Stimulated activated naive CD8-positive, alpha-beta T cell treated with anti-CD3 and anti-CD28 coated beads, Interleukin-15, Interleukin-2, amounts not matched to agents 100 ng/mL and 50 ng/mL, for 24 hours (primary cell): ENCODE measurements around the gene ATCAY.

Source experiments
- H3K27ac Mint-ChIP-seq: one replicate; pipeline ENCODE4 v1.8.0; 2021; ENCODE audit warnings: mild to moderate bottlenecking, mixed read lengths
- H3K27me3 Mint-ChIP-seq: one replicate; pipeline ENCODE4 v1.8.0; 2021; ENCODE audit warnings: mixed read lengths
- H3K36me3 Mint-ChIP-seq: one replicate; pipeline ENCODE4 v1.8.0; 2021; ENCODE audit warnings: low read depth, mixed read lengths
- H3K4me1 Mint-ChIP-seq: one replicate; pipeline ENCODE4 v1.8.0; 2021; ENCODE audit warnings: low read depth, mixed read lengths
- H3K4me3 Mint-ChIP-seq: one replicate; pipeline ENCODE4 v1.8.0; 2021; ENCODE audit warnings: mild to moderate bottlenecking, mixed read lengths
- H3K9me3 Mint-ChIP-seq: one replicate; pipeline ENCODE4 v1.8.0; 2021; ENCODE audit warnings: mixed read lengths

The ATCAY gene

GRCh38 chr19:3849092-3849491 is 31.4 kb upstream of the ATCAY start:
- Mint-ChIP-seq H3K9me3 (peaks cover 4% of the 10 kb centered on the region), H3K36me3 (peaks cover 7% of the 10 kb centered on the region), H3K27me3 (no peaks in the 10 kb centered on the region), H3K4me3 (no peak overlapping the region), H3K4me1 (no peaks in the 10 kb centered on the region), H3K27ac (no peak overlapping the region)

GRCh38 chr19:3849787-3850186 is 30.7 kb upstream of the ATCAY start:
- H3K36me3 Mint-ChIP-seq, result peaks cover 7% of the 10 kb centered on the region
- no peak overlapping the region for H3K4me3 Mint-ChIP-seq
- peaks cover 4% of the 10 kb centered on the region for H3K9me3 Mint-ChIP-seq
- no peaks in the 10 kb centered on the region for H3K4me1 Mint-ChIP-seq
- H3K27ac Mint-ChIP-seq, result no peak overlapping the region
- H3K27me3 Mint-ChIP-seq, result no peaks in the 10 kb centered on the region

DNA sequence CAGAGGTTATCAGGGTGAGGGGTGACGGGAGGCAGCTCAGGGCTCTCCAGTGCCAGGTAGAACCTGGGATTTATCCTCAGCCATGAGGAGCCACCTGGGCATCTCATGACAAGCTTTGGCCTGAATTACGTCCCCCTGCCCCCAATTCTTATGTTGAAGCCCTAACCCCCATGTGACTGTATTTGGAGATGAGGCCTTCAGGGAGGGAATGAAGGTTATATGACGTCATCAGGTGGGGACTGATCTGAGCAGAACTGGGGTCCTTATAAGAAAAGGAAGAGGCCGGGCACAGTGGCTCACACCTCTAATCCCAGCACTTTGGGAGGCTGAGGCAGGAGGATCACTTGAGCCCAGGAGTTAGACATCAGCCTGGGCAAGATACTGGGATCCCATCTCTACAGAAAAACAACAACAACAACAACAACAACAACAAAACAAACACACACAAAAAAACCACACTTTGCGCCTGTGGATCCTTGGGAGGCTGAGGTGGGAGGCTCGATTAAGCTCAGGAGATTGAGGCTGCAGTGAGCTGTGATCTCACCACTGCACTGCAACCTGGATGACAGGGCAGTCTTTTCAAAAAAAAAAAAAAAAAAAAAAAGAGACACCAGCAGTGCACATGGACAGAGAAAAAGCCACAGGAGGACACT is 30.0 kb upstream of the ATCAY start:
- H3K9me3 Mint-ChIP-seq, result peaks cover 4% of the 10 kb centered on the region
- H3K36me3 Mint-ChIP-seq, result peaks cover 7% of the 10 kb centered on the region
- no peaks in the 10 kb centered on the region for H3K4me1 Mint-ChIP-seq
- no peak overlapping the region for H3K27ac Mint-ChIP-seq
- H3K4me3 Mint-ChIP-seq, result no peak overlapping the region
- no peaks in the 10 kb centered on the region for H3K27me3 Mint-ChIP-seq

DNA sequence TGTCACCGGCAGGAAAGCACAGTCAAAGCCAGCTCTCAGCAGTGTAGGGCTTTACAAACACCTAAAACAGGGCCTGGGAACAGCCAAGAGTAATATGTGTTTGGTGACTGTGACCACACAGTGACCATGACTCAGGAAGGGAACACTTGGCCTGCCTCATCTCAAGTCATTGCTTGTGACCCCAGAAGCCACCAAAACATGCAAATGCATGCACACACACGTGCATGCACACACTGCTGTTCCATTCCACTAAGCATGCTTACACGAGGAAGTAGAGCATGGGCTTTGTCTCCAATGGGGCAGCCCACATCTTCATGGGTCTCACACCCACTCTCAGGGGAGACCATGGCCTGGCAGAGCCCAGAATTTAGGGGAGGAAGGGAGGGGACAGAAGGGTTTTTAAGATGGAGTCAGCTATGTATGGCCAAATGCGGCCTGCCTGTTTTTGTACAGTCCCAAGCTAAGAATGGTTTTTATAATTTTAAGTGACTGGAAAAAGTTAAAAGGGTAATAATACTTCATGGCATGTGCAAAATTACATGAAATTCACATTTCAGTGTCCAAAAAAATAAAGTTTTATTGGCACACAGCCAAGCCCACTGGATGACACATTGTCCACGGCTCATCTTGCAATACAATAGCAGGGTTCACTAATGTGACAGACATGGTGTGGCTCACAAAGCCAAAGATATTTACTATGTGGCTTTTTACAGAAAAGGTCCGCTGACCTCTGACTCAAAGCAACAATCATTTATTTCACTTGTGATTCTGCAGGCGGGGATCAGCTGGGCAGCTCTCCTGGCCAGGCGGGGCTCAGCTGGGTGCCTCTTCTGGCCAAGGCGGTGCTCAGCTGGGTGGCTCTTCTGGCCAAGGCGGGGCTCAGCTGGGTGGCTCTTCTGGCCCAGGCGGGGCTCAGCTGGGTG is 29.0 kb upstream of the ATCAY start:
- Mint-ChIP-seq H3K4me1 (no peaks in the 10 kb centered on the region), H3K27me3 (no peaks in the 10 kb centered on the region), H3K36me3 (peaks cover 7% of the 10 kb centered on the region), H3K9me3 (peaks cover 4% of the 10 kb centered on the region), H3K4me3 (no peak overlapping the region), H3K27ac (no peak overlapping the region)

DNA sequence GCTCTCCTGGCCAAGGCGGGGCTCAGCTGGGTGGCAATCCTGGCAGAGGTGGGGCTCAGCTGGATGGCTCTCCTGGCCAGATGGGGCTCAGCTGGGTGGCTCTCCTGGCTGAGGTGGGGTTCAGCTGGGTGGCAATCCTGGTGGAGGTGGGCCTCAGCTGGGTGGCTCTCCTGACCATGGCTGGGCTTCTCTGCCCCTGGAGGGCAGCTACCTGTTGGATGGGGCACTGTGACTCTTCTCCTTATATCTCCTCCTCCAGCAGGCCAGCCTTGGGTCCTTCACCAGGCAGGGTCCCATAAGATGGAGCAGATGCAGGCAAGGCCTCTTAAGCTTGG is 28.3 kb upstream of the ATCAY start:
- no peak overlapping the region for H3K4me3 Mint-ChIP-seq
- H3K27ac Mint-ChIP-seq, result no peak overlapping the region
- H3K27me3 Mint-ChIP-seq, result no peaks in the 10 kb centered on the region
- peaks cover 4% of the 10 kb centered on the region for H3K9me3 Mint-ChIP-seq
- no peaks in the 10 kb centered on the region for H3K4me1 Mint-ChIP-seq
- peaks cover 7% of the 10 kb centered on the region for H3K36me3 Mint-ChIP-seq

DNA sequence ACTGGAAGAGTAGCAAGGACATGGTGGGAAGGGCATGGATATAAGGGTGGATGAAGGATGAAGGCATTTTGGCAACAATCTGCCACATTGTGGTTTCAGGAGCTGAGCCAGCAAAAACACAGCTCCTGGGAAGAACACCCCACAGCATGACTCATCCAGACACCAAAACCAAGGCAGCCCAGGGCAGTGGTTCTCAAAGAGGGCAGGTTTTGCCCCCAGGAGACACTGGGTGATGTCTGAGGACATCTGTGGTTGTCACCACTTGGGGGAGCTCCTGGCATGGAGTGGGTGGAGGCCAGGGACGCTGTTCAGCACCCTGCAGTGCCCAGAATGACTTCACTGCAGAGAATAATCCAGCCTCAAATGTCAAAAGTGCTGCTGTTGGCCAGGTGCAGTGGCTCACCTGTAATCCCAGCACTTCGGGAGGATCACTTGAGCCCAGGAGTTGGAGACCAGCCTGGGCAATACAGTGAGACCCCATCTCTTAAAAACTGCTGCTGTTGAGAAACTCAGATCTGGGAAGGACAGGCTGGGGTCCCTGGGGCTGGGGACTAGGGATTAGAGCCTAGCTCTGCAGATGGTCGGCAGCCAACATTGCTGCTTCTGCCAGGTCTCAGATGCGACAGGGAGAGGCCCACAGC is 27.8 kb upstream of the ATCAY start:
- H3K4me1 Mint-ChIP-seq, result no peaks in the 10 kb centered on the region
- peaks cover 4% of the 10 kb centered on the region for H3K9me3 Mint-ChIP-seq
- no peak overlapping the region for H3K27ac Mint-ChIP-seq
- H3K4me3 Mint-ChIP-seq, result no peak overlapping the region
- H3K27me3 Mint-ChIP-seq, result no peaks in the 10 kb centered on the region
- H3K36me3 Mint-ChIP-seq, result peaks cover 7% of the 10 kb centered on the region

DNA sequence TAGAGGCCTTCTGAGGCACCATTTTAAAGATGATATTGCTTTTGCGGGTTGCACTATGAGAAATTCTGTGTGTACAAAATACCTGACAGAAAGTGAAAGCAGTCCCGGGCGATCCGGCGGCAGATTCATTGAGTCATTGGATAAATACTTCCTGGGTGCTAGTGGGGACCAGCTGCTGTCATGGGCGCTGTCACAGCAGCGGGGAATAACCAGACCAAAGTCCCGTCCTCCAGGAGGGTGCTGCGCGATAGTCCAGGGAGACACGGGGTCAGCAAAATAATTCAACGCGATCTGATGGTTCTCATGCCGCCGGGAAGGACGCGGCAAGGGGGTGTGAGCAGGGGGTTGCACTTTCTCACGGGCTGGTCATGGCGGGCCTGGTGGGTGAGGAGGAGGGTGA is 25.2 kb upstream of the ATCAY start:
- H3K4me1 Mint-ChIP-seq, result no peaks in the 10 kb centered on the region
- H3K27ac Mint-ChIP-seq, result no peak overlapping the region
- peaks cover 4% of the 10 kb centered on the region for H3K9me3 Mint-ChIP-seq
- peaks cover 7% of the 10 kb centered on the region for H3K36me3 Mint-ChIP-seq
- H3K4me3 Mint-ChIP-seq, result no peak overlapping the region
- H3K27me3 Mint-ChIP-seq, result no peaks in the 10 kb centered on the region

DNA sequence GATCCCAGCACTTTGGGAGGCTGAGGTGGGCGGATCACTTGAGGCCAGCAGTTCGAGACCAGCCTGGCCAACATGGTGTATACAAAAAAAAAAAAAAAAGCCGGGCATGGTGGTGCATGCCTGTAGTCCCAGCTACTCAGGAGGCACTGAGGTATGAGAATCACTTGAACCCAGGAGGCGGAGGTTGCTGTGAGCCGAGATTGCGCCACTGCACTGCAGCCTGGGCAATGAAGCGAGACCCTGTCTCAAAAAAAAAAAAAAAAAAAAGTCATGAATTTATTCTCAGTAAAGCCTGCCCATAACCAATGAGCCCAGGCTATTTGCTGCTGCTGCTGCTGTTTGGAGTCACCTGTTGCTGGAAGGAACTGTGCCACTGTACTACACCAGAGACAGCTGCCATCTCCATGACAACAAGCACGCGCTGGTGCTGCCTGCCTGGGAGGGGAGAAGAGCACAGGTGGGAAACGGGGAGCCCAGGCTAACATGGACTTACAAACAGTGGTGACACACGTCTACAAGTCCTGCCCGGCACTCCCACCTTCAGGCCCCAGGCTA is 23.0 kb upstream of the ATCAY start:
- Mint-ChIP-seq H3K4me1 (no peaks in the 10 kb centered on the region), H3K36me3 (no peaks in the 10 kb centered on the region), H3K27ac (no peak overlapping the region), H3K9me3 (no peaks in the 10 kb centered on the region), H3K4me3 (no peak overlapping the region), H3K27me3 (no peaks in the 10 kb centered on the region)

GRCh38 chr19:3860499-3860898 is 20.0 kb upstream of the ATCAY start:
- Mint-ChIP-seq H3K9me3 (no peaks in the 10 kb centered on the region), H3K4me3 (no peak overlapping the region), H3K4me1 (no peaks in the 10 kb centered on the region), H3K27ac (no peak overlapping the region), H3K27me3 (no peaks in the 10 kb centered on the region), H3K36me3 (no peaks in the 10 kb centered on the region)

- Mint-ChIP-seq H3K4me3 (no peak overlapping the region), H3K27ac (no peak overlapping the region), H3K27me3 (peaks cover 18% of the 10 kb centered on the region)
These were observed 17.5 kb upstream of the ATCAY start for GRCh38 chr19:3862826-3863500.

GRCh38 chr19:3863648-3864047 is 16.8 kb upstream of the ATCAY start:
- no peaks in the 10 kb centered on the region for H3K4me1 Mint-ChIP-seq
- H3K27me3 Mint-ChIP-seq, result peaks cover 22% of the 10 kb centered on the region
- no peak overlapping the region for H3K4me3 Mint-ChIP-seq
- no peak overlapping the region for H3K27ac Mint-ChIP-seq
- H3K36me3 Mint-ChIP-seq, result no peaks in the 10 kb centered on the region
- no peaks in the 10 kb centered on the region for H3K9me3 Mint-ChIP-seq

More at GRCh38 chr19:3862826-3863500, 17.5 kb upstream of the ATCAY start:
- Mint-ChIP-seq H3K36me3 (no peaks in the 10 kb centered on the region), H3K4me1 (no peaks in the 10 kb centered on the region), H3K9me3 (no peaks in the 10 kb centered on the region)

GRCh38 chr19:3866910-3867638 is 13.4 kb upstream of the ATCAY start:
- peaks cover 32% of the 10 kb centered on the region for H3K27me3 Mint-ChIP-seq
- H3K9me3 Mint-ChIP-seq, result no peaks in the 10 kb centered on the region
- no peak overlapping the region for H3K4me3 Mint-ChIP-seq
- peaks cover 7% of the 10 kb centered on the region for H3K4me1 Mint-ChIP-seq
- H3K27ac Mint-ChIP-seq, result no peak overlapping the region
- H3K36me3 Mint-ChIP-seq, result peaks cover 4% of the 10 kb centered on the region

GRCh38 chr19:3867971-3868769 is 12.3 kb upstream of the ATCAY start:
- no peak overlapping the region for H3K27ac Mint-ChIP-seq
- no peak overlapping the region for H3K4me3 Mint-ChIP-seq
- H3K36me3 Mint-ChIP-seq, result peaks cover 4% of the 10 kb centered on the region

More at GRCh38 chr19:3867971-3868769, 12.3 kb upstream of the ATCAY start:
- H3K27me3 Mint-ChIP-seq, result peaks cover 32% of the 10 kb centered on the region
- H3K9me3 Mint-ChIP-seq, result no peaks in the 10 kb centered on the region
- peaks cover 7% of the 10 kb centered on the region for H3K4me1 Mint-ChIP-seq
